Activated CD8-positive, alpha-beta T cell treated with anti-CD3 and anti-CD28 coated beads, Interleukin-2, amount 10 ng/mL, durations not matched to agents 7 days and 5 days (primary cell): ENCODE results near the gene GNAI3. TPM values are rescaled to one million over a fixed set of nuclear protein-coding genes. Genes with fewer than 3 reads are reported as not detected.

Experiments
- ATAC-seq: fragments of 150-1000 bp; cut with Tn5 transposase; one replicate; pipeline ENCODE4 v1.10.0; 2021; ENCODE audit warnings: moderate library complexity
- CTCF ChIA-PET: fragments of 350-600 bp; sonication (Branson Sonifier 250); formaldehyde crosslinking; loops from one replicate; lab custom pipeline; 2021; ENCODE audit warnings: antibody characterized with exemption; lab: Charles Lee
- POLR2A ChIA-PET: fragments of 350-600 bp; sonication (Branson Sonifier 250); formaldehyde crosslinking; loops from one replicate; lab custom pipeline; 2021; ENCODE audit warnings: antibody characterized with exemption; lab: Charles Lee
- DNase-seq: peaks from one replicate; pipeline ENCODE4 v3.0.0-alpha.2; 2020
- H3K27ac Mint-ChIP-seq: one replicate; pipeline ENCODE4 v1.8.0; 2021; ENCODE audit warnings: mild to moderate bottlenecking, mixed read lengths
- H3K27me3 Mint-ChIP-seq: one replicate; pipeline ENCODE4 v1.8.0; 2021; ENCODE audit warnings: low read depth, mixed read lengths
- H3K36me3 Mint-ChIP-seq: one replicate; pipeline ENCODE4 v1.8.0; 2021; ENCODE audit warnings: low read depth, mixed read lengths
- H3K4me1 Mint-ChIP-seq: one replicate; pipeline ENCODE4 v1.8.0; 2021; ENCODE audit warnings: low read depth, mixed read lengths
- H3K4me3 Mint-ChIP-seq: one replicate; pipeline ENCODE4 v1.8.0; 2021; ENCODE audit warnings: mild to moderate bottlenecking, mixed read lengths
- H3K9me3 Mint-ChIP-seq: one replicate; pipeline ENCODE4 v1.8.0; 2022; ENCODE audit warnings: mixed read lengths; ENCODE audit not compliant: insufficient read depth
- total RNA-seq, 2 experiments: library from RNA; stranded (reverse); gene quantifications; one replicate each; pipeline ENCODE4 v1.2.3, GENCODE V29; 2021

GNAI3 gene
- total RNA-seq, 2 experiments from 2014 or later: 9.6 to 10.2 TPM

GRCh38 chr1:109547463-109548320 lies 723 bp upstream of the GNAI3 start:
- Mint-ChIP-seq H3K27me3 (no peaks in the 10 kb centered on the region), H3K27ac (peak overlapping the region; percentile 98), H3K9me3 (no peaks in the 10 kb centered on the region), H3K4me3 (peak overlapping the region; percentile 97), H3K4me1 (peaks cover 43% of the 10 kb centered on the region), H3K36me3 (peaks cover 22% of the 10 kb centered on the region)
- POLR2A ChIA-PET: interaction anchor here (0.8 to 3.1 kb wide), 36 partner anchors 8 to 489 kb away, joined by 3 to 52 read pairs (median 6); partner anchors contain the start of genes AHCYL1, AMPD2, ATXN7L2 and CYB561D1
- DNase-seq (no peak), ATAC-seq (peak; percentile 12)
- CTCF ChIA-PET: interaction anchor here (0.9 to 26.3 kb wide), 30 partner anchors 8 to 437 kb away, joined by 3 to 1507 read pairs (median 9); partner anchors contain the start of genes AHCYL1, AMIGO1, AMPD2 and CYB561D1

GRCh38 chr1:109556563-109556962 lies 8.1 kb downstream of the GNAI3 start:
- Mint-ChIP-seq H3K4me1 (peaks cover 37% of the 10 kb centered on the region), H3K27ac (no peak overlapping the region), H3K4me3 (no peak overlapping the region), H3K27me3 (no peaks in the 10 kb centered on the region), H3K36me3 (peaks cover 30% of the 10 kb centered on the region), H3K9me3 (no peaks in the 10 kb centered on the region)
- POLR2A ChIA-PET: interaction anchor here (0.6 to 1.0 kb wide), 2 partner anchors 8 to 389 kb away, joined by 3 to 4 read pairs; partner anchors contain the start of gene GNAI3
- CTCF ChIA-PET: interaction anchor here (1.1 kb wide), 1 partner anchor 11 kb away, joined by 3 read pairs; no protein-coding TSS in a partner anchor
- no peak for DNase-seq
- ATAC-seq: no peak

GRCh38 chr1:109557520-109557919 lies 9.1 kb downstream of the GNAI3 start:
- Mint-ChIP-seq H3K9me3 (no peaks in the 10 kb centered on the region), H3K36me3 (peaks cover 28% of the 10 kb centered on the region), H3K4me1 (peaks cover 36% of the 10 kb centered on the region), H3K27ac (no peak overlapping the region), H3K4me3 (no peak overlapping the region), H3K27me3 (no peaks in the 10 kb centered on the region)
- ChIA-PET POLR2A (interaction anchor here (1.0 kb wide), 1 partner anchor 9 kb away, joined by 4 read pairs; the partner anchor contains the start of gene GNAI3), CTCF (no interaction called here)
- no peak for ATAC-seq
- DNase-seq: no peak

DNA sequence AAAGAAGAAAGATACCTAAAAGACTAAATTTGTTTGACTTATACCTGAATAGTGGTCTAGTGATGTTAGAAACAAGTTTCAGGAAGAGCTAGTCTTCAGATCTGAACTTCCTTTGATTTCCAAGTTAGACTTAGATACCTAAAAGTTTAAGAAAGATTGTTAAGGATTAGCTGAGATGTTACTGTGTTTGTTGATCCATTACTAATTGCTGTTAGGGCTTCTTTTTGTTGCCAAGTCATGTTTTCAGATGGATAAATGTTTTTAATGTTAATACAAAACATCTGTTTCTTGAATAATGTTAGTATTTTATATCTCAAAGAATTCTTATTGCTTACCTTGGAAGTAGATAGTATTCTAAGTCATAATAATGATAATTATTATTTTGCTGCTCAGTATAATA lies 11.6 kb downstream of the GNAI3 start:
- ChIA-PET CTCF (interaction anchor here (0.7 to 2.8 kb wide), 7 partner anchors 9 to 214 kb away, joined by 3 to 17 read pairs (median 4); no protein-coding TSS in a partner anchor), POLR2A (interaction anchor here (1.7 kb wide), 1 partner anchor 11 kb away, joined by 11 read pairs; the partner anchor contains the start of gene GNAI3)
- Mint-ChIP-seq H3K36me3 (peaks cover 15% of the 10 kb centered on the region), H3K27me3 (no peaks in the 10 kb centered on the region), H3K4me3 (no peak overlapping the region), H3K27ac (no peak overlapping the region), H3K9me3 (no peaks in the 10 kb centered on the region), H3K4me1 (peaks cover 30% of the 10 kb centered on the region)
- DNase-seq (no peak), ATAC-seq (no peak)

GRCh38 chr1:109564194-109564878 lies 15.9 kb downstream of the GNAI3 start:
- Mint-ChIP-seq H3K27ac (peak overlapping the region; percentile 12), H3K27me3 (no peaks in the 10 kb centered on the region), H3K36me3 (no peaks in the 10 kb centered on the region), H3K4me1 (peaks cover 18% of the 10 kb centered on the region), H3K9me3 (no peaks in the 10 kb centered on the region), H3K4me3 (no peak overlapping the region)
- DNase-seq: no peak
- POLR2A ChIA-PET: no interaction called here
- CTCF ChIA-PET: interaction anchor here (0.9 to 1.2 kb wide), 4 partner anchors 15 to 86 kb away, joined by 3 to 4 read pairs (median 4); no protein-coding TSS in a partner anchor
- ATAC-seq: no peak

DNA sequence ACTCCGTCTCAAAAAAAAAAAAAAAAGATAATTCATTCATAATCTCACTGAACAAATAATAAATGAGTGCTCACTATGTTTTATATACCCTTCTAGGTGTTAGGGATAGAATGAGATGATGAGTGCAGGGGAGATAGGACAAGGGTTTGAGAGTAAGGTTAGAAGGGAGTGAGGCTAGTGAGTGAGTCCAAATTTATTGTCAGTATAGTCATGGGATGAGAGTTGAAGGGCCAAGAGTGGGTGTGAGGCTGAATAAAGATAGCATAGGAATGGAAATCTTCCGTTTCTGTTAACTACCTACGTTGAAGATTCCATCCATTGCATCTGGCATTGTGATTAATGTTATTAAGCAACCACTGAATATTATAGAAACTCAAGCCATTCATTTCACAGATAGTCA lies 16.8 kb downstream of the GNAI3 start:
- DNase-seq (no peak), ATAC-seq (no peak)
- Mint-ChIP-seq H3K27me3 (no peaks in the 10 kb centered on the region), H3K9me3 (no peaks in the 10 kb centered on the region), H3K4me3 (no peak overlapping the region), H3K4me1 (peaks cover 12% of the 10 kb centered on the region), H3K36me3 (no peaks in the 10 kb centered on the region), H3K27ac (no peak overlapping the region)
- POLR2A ChIA-PET: interaction anchor here (1.2 kb wide), 1 partner anchor 16 kb away, joined by 5 read pairs; no protein-coding TSS in a partner anchor
- CTCF ChIA-PET: no interaction called here

GRCh38 chr1:109566982-109567381 lies 18.6 kb downstream of the GNAI3 start:
- ChIA-PET CTCF (interaction anchor here (1.7 kb wide), 1 partner anchor 73 kb away, joined by 7 read pairs; no protein-coding TSS in a partner anchor), POLR2A (interaction anchor here (1.3 kb wide), 1 partner anchor 18 kb away, joined by 3 read pairs; the partner anchor contains the start of gene GNAI3)
- Mint-ChIP-seq H3K36me3 (no peaks in the 10 kb centered on the region), H3K9me3 (no peaks in the 10 kb centered on the region), H3K27me3 (no peaks in the 10 kb centered on the region), H3K4me3 (no peak overlapping the region), H3K27ac (no peak overlapping the region), H3K4me1 (peaks cover 10% of the 10 kb centered on the region)
- no peak for ATAC-seq
- no peak for DNase-seq

GRCh38 chr1:109567877-109568672 lies 19.7 kb downstream of the GNAI3 start:
- POLR2A ChIA-PET: interaction anchor here (0.6 to 1.3 kb wide), 2 partner anchors 19 to 22 kb away, joined by 3 read pairs; partner anchors contain the start of gene GNAI3
- H3K27ac Mint-ChIP-seq: no peak overlapping the region
- no peaks in the 10 kb centered on the region for H3K9me3 Mint-ChIP-seq
- no peaks in the 10 kb centered on the region for H3K36me3 Mint-ChIP-seq
- no peak for DNase-seq
- no peak overlapping the region for H3K4me3 Mint-ChIP-seq
- CTCF ChIA-PET: interaction anchor here (0.7 to 1.7 kb wide), 3 partner anchors 9 to 72 kb away, joined by 3 to 7 read pairs (median 5); partner anchors contain the start of gene GNAI3
- H3K27me3 Mint-ChIP-seq: no peaks in the 10 kb centered on the region
- H3K4me1 Mint-ChIP-seq: peaks cover 8% of the 10 kb centered on the region
- ATAC-seq: no peak

DNA sequence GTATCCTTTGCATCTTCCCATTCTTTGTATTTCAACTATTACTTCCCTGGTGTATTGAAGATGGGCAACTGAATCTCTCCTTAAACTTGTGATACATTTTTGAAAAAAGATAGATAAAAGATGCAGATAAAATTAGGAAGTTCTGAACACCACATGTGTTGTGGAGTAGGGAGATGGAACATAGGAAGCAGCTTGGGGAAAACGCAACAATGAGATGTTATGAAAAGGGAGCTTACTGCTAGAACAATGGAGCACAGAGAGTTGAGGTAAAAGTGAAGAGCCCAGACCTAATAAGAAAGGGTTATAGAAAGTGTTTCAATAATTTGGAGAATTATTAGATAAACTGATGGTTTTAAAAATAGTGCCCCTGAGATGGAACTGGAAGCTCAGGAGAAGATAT lies 20.9 kb downstream of the GNAI3 start:
- ATAC-seq (no peak), DNase-seq (no peak)
- Mint-ChIP-seq H3K27me3 (no peaks in the 10 kb centered on the region), H3K36me3 (no peaks in the 10 kb centered on the region), H3K4me1 (peaks cover 3% of the 10 kb centered on the region), H3K9me3 (no peaks in the 10 kb centered on the region), H3K27ac (no peak overlapping the region), H3K4me3 (no peak overlapping the region)
- POLR2A ChIA-PET: interaction anchor here (1.4 kb wide), 1 partner anchor 21 kb away, joined by 4 read pairs; the partner anchor contains the start of gene GNAI3
- CTCF ChIA-PET: interaction anchor here (0.7 to 2.7 kb wide), 6 partner anchors 10 to 414 kb away, joined by 3 to 15 read pairs (median 4); partner anchors contain the start of gene GNAI3

DNA sequence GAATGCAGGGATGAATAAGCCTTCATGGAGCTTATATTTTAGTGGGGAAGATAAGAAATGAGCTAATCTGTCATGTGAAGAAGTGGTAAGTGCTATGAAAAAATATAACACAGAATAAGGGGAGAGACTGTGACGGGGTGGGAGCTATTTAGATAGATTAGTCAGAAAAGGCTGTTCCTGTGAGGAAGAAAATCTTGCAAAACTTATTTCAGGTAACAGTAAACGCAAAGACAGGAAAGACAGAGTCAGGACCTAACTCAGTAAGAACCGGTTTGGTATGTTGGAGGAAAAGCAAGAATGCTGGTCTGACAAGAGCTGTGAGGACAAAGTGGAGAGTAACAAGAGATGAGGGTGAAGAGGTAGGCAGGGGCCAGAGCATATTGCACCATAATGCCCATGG lies 22.0 kb downstream of the GNAI3 start:
- no peak for ATAC-seq
- CTCF ChIA-PET: interaction anchor here (0.9 to 2.7 kb wide), 4 partner anchors 11 to 71 kb away, joined by 3 to 15 read pairs (median 3); no protein-coding TSS in a partner anchor
- no peaks in the 10 kb centered on the region for H3K9me3 Mint-ChIP-seq
- H3K4me1 Mint-ChIP-seq: no peaks in the 10 kb centered on the region
- no peaks in the 10 kb centered on the region for H3K27me3 Mint-ChIP-seq
- H3K4me3 Mint-ChIP-seq: no peak overlapping the region
- no peak for DNase-seq
- peaks cover 3% of the 10 kb centered on the region for H3K36me3 Mint-ChIP-seq
- POLR2A ChIA-PET: interaction anchor here (1.4 kb wide), 1 partner anchor 22 kb away, joined by 4 read pairs; the partner anchor contains the start of gene GNAI3
- H3K27ac Mint-ChIP-seq: no peak overlapping the region
